H1 (cell line): Measurements from ENCODE around the gene CPXM2. TPM values are rescaled to one million over a fixed set of nuclear protein-coding genes. Genes with fewer than 3 reads are reported as not detected.

Source experiments
- CTCF ChIA-PET: fragments of 300-600 bp; sonication (Branson Sonifier 250); formaldehyde crosslinking; loops from one replicate; lab custom pipeline; 2021; ENCODE audit not compliant: partially characterized antibody; lab: Charles Lee
- POLR2A ChIA-PET: fragments of 300-600 bp; sonication (Branson Sonifier 250); formaldehyde crosslinking; loops from one replicate; lab custom pipeline; 2021; ENCODE audit warnings: inconsistent platforms; ENCODE audit not compliant: partially characterized antibody; lab: Charles Lee
- DNase-seq, 2 experiments: peaks; one replicate each; pipeline versions ENCODE4 v3.0.0 to v3.0.0-alpha.2; 2010 to 2022; ENCODE audit warnings: low spot score in 2 of 2, low read depth in 1 of 2, mixed read lengths in 1 of 2
- FAIRE-seq: peaks from 2 replicates; lab custom pipeline; 2011; peaks lifted over from hg19 to GRCh38; lab: Jason Lieb, UNC
- H2AFZ ChIP-seq: 2 replicates; pipeline ENCODE4 v1.8.1; 2012; ENCODE audit warnings: low read length, inconsistent platforms
- H2AK5ac ChIP-seq: 2 replicates; pipeline ENCODE4 v1.6.1; 2013; ENCODE audit warnings: low read depth, low read length
- H2BK120ac ChIP-seq: replicated peaks from 2 replicates; pipeline ENCODE3; 2013; ENCODE audit warnings: low read depth, low read length, inconsistent platforms
- H2BK12ac ChIP-seq: 2 replicates; pipeline ENCODE4 v1.6.1; 2013; ENCODE audit warnings: low read depth, low read length
- H2BK15ac ChIP-seq: 2 replicates; pipeline ENCODE4 v1.6.1; 2013; ENCODE audit warnings: low read length
- H2BK20ac ChIP-seq: 2 replicates; pipeline ENCODE4 v1.6.1; 2013; ENCODE audit warnings: low read length
- H2BK5ac ChIP-seq: 2 replicates; pipeline ENCODE4 v1.6.1; 2013; ENCODE audit warnings: low read depth, low read length
- H3K14ac ChIP-seq: 2 replicates; pipeline ENCODE4 v1.6.1; 2013; ENCODE audit warnings: inconsistent platforms; ENCODE audit not compliant: insufficient read length
- H3K18ac ChIP-seq: 2 replicates; pipeline ENCODE4 v1.6.1; 2013; ENCODE audit warnings: low read length; ENCODE audit errors: extremely low read depth
- H3K23ac ChIP-seq: 2 replicates; pipeline ENCODE4 v1.6.1; 2013; ENCODE audit warnings: inconsistent platforms; ENCODE audit not compliant: insufficient read length
- H3K23me2 ChIP-seq: 2 replicates; pipeline ENCODE4 v1.6.1; 2013; ENCODE audit warnings: low read depth, low read length
- H3K27ac ChIP-seq: 2 replicates; pipeline ENCODE4 v1.6.1; 2011; ENCODE audit warnings: low read depth, low read length, inconsistent platforms
- H3K27me3 ChIP-seq, 4 experiments: replicated peaks in 1 of 4; 1 replicate in 1 of 4; 2 replicates in 3 of 4; pipeline versions ENCODE4 v1.6.1 to v1.8.1; 2011 to 2013; ENCODE audit warnings: low read length in 3 of 4, mild to moderate bottlenecking in 3 of 4, inconsistent platforms in 2 of 4, mixed read lengths in 2 of 4, moderate library complexity in 1 of 4; ENCODE audit not compliant: control insufficient read depth in 3 of 4, insufficient read depth in 3 of 4; ENCODE audit errors: extremely low read depth in 1 of 4
- H3K36me3 ChIP-seq, 4 experiments: 2 replicates each; pipeline versions ENCODE4 v1.6.1 to v1.8.1; 2011 to 2013; ENCODE audit warnings: mild to moderate bottlenecking in 4 of 4, low read length in 3 of 4, moderate library complexity in 2 of 4, control low read depth in 1 of 4, inconsistent platforms in 1 of 4; ENCODE audit not compliant: insufficient read depth in 4 of 4, control insufficient read depth in 2 of 4
- H3K4ac ChIP-seq: replicated peaks from 2 replicates; pipeline ENCODE3; 2013; ENCODE audit warnings: low read length, low read depth, mixed read lengths, inconsistent platforms; ENCODE audit not compliant: insufficient read length
- H3K4me1 ChIP-seq, 4 experiments: replicated peaks in 1 of 4; 1 replicate in 1 of 4; 2 replicates in 3 of 4; pipeline versions ENCODE4 v1.6.1 to v1.8.1; 2011 to 2013; ENCODE audit warnings: low read length in 3 of 4, inconsistent platforms in 2 of 4, mixed read lengths in 1 of 4; ENCODE audit not compliant: insufficient read depth in 4 of 4, control insufficient read depth in 3 of 4
- H3K4me2 ChIP-seq, 2 experiments: 2 replicates each; pipeline versions ENCODE4 v1.6.1 to v1.8.1; 2011 to 2013; ENCODE audit warnings: low read depth in 2 of 2, low read length in 2 of 2, control low read depth in 1 of 2, inconsistent platforms in 1 of 2, mild to moderate bottlenecking in 1 of 2; ENCODE audit not compliant: insufficient read depth in 1 of 2
- H3K4me3 ChIP-seq, 4 experiments: fragments of 200-600, 300-600 bp in 1 of 4; sonication (generic), shearing (Covaris generic), sonication (Bioruptor Twin) in 1 of 4; 2 replicates each; pipeline versions ENCODE4 v1.5.1 to v1.8.1; 2011 to 2016; ENCODE audit warnings: low read length in 4 of 4, low read depth in 3 of 4, control low read depth in 2 of 4, inconsistent platforms in 2 of 4, mild to moderate bottlenecking in 2 of 4, mixed read lengths in 1 of 4, moderate library complexity in 1 of 4; ENCODE audit not compliant: insufficient read depth in 2 of 4; ENCODE audit errors: extremely low read depth in 1 of 4
- H3K56ac ChIP-seq: replicated peaks from 2 replicates; pipeline ENCODE3; 2013; ENCODE audit warnings: low read depth, mild to moderate bottlenecking, mixed read lengths, low read length, inconsistent platforms; ENCODE audit not compliant: insufficient read length
- H3K79me1 ChIP-seq: 2 replicates; pipeline ENCODE4 v1.6.1; 2013; ENCODE audit warnings: low read depth, low read length, control low read depth
- H3K79me2 ChIP-seq, 2 experiments: 2 replicates each; pipeline versions ENCODE4 v1.6.1 to v1.8.1; 2012 to 2013; ENCODE audit warnings: low read length in 2 of 2, mild to moderate bottlenecking in 2 of 2, inconsistent platforms in 1 of 2; ENCODE audit not compliant: insufficient read depth in 2 of 2, control insufficient read depth in 1 of 2
- H3K9ac ChIP-seq, 4 experiments: replicated peaks in 1 of 4; 1 replicate in 1 of 4; 2 replicates in 3 of 4; pipeline versions ENCODE4 v1.6.1 to v1.8.1; 2011 to 2013; ENCODE audit warnings: low read depth in 3 of 4, low read length in 3 of 4, control low read depth in 2 of 4, mild to moderate bottlenecking in 2 of 4, moderate library complexity in 2 of 4, inconsistent platforms in 1 of 4; ENCODE audit errors: extremely low read depth in 1 of 4
- H3K9me3 ChIP-seq, 2 experiments: 2 replicates each; pipeline versions ENCODE4 v1.6.1 to v1.8.1; 2012 to 2013; ENCODE audit warnings: mild to moderate bottlenecking in 2 of 2, moderate library complexity in 2 of 2, control low read depth in 1 of 2, inconsistent platforms in 1 of 2, low read depth in 1 of 2, low read length in 1 of 2, mixed read lengths in 1 of 2; ENCODE audit not compliant: insufficient read depth in 2 of 2
- H4K20me1 ChIP-seq, 2 experiments: replicated peaks in 1 of 2; 2 replicates each; pipeline versions ENCODE3 to v1.8.1; 2011 to 2013; ENCODE audit warnings: inconsistent platforms in 2 of 2, low read length in 2 of 2, mild to moderate bottlenecking in 1 of 2; ENCODE audit not compliant: insufficient read depth in 2 of 2, control insufficient read depth in 1 of 2
- H4K5ac ChIP-seq: 2 replicates; pipeline ENCODE4 v1.6.1; 2013; ENCODE audit warnings: low read length, low read depth, mixed read lengths, inconsistent platforms; ENCODE audit not compliant: insufficient read length
- H4K8ac ChIP-seq: 2 replicates; pipeline ENCODE4 v1.8.0; 2013; ENCODE audit warnings: mild to moderate bottlenecking, moderate library complexity, low read length, inconsistent platforms; ENCODE audit not compliant: insufficient read depth; ENCODE audit errors: extremely low read depth
- H4K91ac ChIP-seq: replicated peaks from 2 replicates; pipeline ENCODE3; 2013; ENCODE audit warnings: low read length, mixed read lengths, inconsistent platforms; ENCODE audit not compliant: insufficient read length
- HDAC6 ChIP-seq: IDR thresholded peaks from one replicate; pipeline ENCODE4 v1.7.1; 2012; ENCODE audit warnings: low read depth, mild to moderate bottlenecking, inconsistent platforms, low read length, moderate library complexity
- KDM1A ChIP-seq: fragments of 200-600, 300-600 bp; sonication (generic); IDR thresholded peaks from 2 replicates; pipeline ENCODE4 v1.7.1; 2016; ENCODE audit warnings: mild to moderate bottlenecking, low read length, borderline replicate concordance
- POU5F1 ChIP-seq: IDR thresholded peaks from 2 replicates; pipeline ENCODE4 v1.6.1; 2011; ENCODE audit warnings: low read depth, mild to moderate bottlenecking, low read length, moderate library complexity
- TAF1 ChIP-seq: IDR thresholded peaks from 2 replicates; pipeline ENCODE4 v1.6.1; 2011; ENCODE audit warnings: mild to moderate bottlenecking, low read depth, low read length
- TCF12 ChIP-seq: IDR thresholded peaks from 2 replicates; pipeline ENCODE4 v1.6.1; 2011; ENCODE audit warnings: low read depth, mild to moderate bottlenecking, low read length
- WGBS, 2 experiments: shearing (Covaris generic) in 1 of 2; methylation state at CpG; one replicate each; pipeline versions ENCODE4 v1.1.6 to v1.1.7; 2013 to 2015; ENCODE audit warnings: low lambda C conversion rate in 2 of 2, mixed read lengths in 2 of 2, inconsistent platforms in 1 of 2, low coverage in 1 of 2, missing lambda C conversion rate in 1 of 2; ENCODE audit not compliant: insufficient replicate concordance in 2 of 2, insufficient coverage in 1 of 2, insufficient read length in 1 of 2; ENCODE audit errors: extremely low coverage in 1 of 2, missing lambda C conversion rate in 1 of 2; 5-methylcytosine and 5-hydroxymethylcytosine counted together
- polyA plus RNA-seq, 7 experiments: library from polyadenylated mRNA; depleted of rRNA in 3 of 7; stranded (reverse) in 5 of 7; unstranded in 2 of 7; fragments of >200 nt in 5 of 7; fragments of 200-250 nt in 2 of 7; gene quantifications; 1 replicate in 5 of 7; 2 replicates in 1 of 7; 4 replicates in 1 of 7; pipeline versions ENCODE4 v1.2.1 to v1.2.3, GENCODE V29; 2011 to 2013; ENCODE audit warnings: missing spikeins in 2 of 7, mixed read lengths in 2 of 7
- total RNA-seq: library from RNA; stranded (reverse); fragmentation: NEBNext Ultra II Directional; extraction: Animal tissue kit (Norgen Biotek cat#: 25700); gene quantifications from 2 replicates; pipeline ENCODE4 v1.2.1, GENCODE V29; 2021
- TF ChIP-seq, protein P1 (sequence below): IDR thresholded peaks from 2 replicates; pipeline ENCODE4 v1.6.1; 2012; ENCODE audit warnings: inconsistent platforms

Gene CPXM2
- total and polyA plus RNA-seq, 2 of the 8 experiments (the other 6 are each of a cell fraction or from before 2014, with no cell fraction given), result 2.4 to 2.9 TPM

DNA sequence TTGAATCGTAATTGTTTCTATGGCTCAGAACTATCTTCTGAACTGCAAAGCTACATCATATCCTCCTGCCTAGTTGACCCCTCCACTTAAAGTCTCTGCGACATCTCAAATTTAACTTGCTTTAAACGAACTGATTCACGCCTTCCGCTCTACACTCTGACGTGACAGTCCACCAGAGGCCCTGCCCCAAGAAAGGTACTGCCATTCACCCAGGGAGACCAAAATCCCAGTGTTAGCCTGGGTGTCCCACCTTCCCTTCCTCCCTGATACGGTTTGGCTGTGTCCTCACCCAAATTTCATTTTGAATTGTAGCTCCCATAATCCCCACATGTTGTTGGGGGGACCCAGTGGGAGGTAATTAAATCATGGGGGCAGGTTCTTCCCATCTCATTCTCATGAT lies 90.8 kb downstream of the CPXM2 start:
- Histone ChIP-seq H3K23ac (no peak overlapping the region), H2BK20ac (no peak overlapping the region), H2AFZ (no peak overlapping the region), H4K91ac (no peak overlapping the region), H3K4me2 (no peak overlapping the region), H3K9ac (no peak overlapping the region), H3K27me3 (no peaks in the 10 kb centered on the region), H3K36me3 (no peaks in the 10 kb centered on the region), H3K23me2 (no peaks in the 10 kb centered on the region), H3K14ac (no peak overlapping the region), H2BK120ac (no peak overlapping the region), H3K79me2 (no peaks in the 10 kb centered on the region), H3K79me1 (no peaks in the 10 kb centered on the region), H2BK5ac (no peak overlapping the region), H3K27ac (no peak overlapping the region), H2AK5ac (no peak overlapping the region), H3K9me3 (no peaks in the 10 kb centered on the region), H3K4me1 (peaks cover 4 to 19% (median 11%) of the 10 kb centered on the region in 4 experiments; a peak in 5 of 7 replicates), H3K4me3 (no peak overlapping the region), H2BK12ac (no peak overlapping the region), H4K8ac (no peak overlapping the region), H3K56ac (no peak overlapping the region), H3K4ac (no peak overlapping the region), H3K18ac (no peak overlapping the region), H4K20me1 (no peaks in the 10 kb centered on the region), H2BK15ac (no peak overlapping the region), H4K5ac (no peak overlapping the region)
- DNase-seq, result peak in 1 of 2 experiments; percentile 35
- ChIA-PET CTCF (interaction anchor here (1.1 to 1.2 kb wide), 2 partner anchors 137 to 166 kb away, joined by 3 read pairs; no protein-coding TSS in a partner anchor), POLR2A (no interaction called here)
- 86% methylated on average over 7 of the region's 7 CpGs; no CpG with 5 or more reads in 1 of the 2 experiments for WGBS, 2 experiments
- no peak for FAIRE-seq
- TF ChIP-seq, protein P1, sequence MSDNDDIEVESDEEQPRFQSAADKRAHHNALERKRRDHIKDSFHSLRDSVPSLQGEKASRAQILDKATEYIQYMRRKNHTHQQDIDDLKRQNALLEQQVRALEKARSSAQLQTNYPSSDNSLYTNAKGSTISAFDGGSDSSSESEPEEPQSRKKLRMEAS, result no peak
- TF ChIP-seq KDM1A (no peak), POU5F1 (no peak), TCF12 (no peak), HDAC6 (no peak), TAF1 (no peak)
